OCI-M2 (cell line): Measurements from ENCODE around the gene LYRM2.

Experiments
- DNase-seq: peaks from one replicate; lab custom pipeline; 2025; ENCODE audit not compliant: unreplicated experiment; lab: John Stamatoyannopoulos, UW

The LYRM2 gene

GRCh38 chr6:89562093-89562973, 76.2 kb downstream of the LYRM2 start:
- DNase-seq: no peak

GRCh38 chr6:89559487-89559886, 79.1 kb downstream of the LYRM2 start:
- no peak for DNase-seq

- DNase-seq: no peak
Measured at GRCh38 chr6:89555806-89556205, 82.7 kb downstream of the LYRM2 start.

- no peak for DNase-seq
Measured at GRCh38 chr6:89555031-89555430, 83.5 kb downstream of the LYRM2 start.

GRCh38 chr6:89554106-89554505, 84.4 kb downstream of the LYRM2 start:
- DNase-seq: no peak

- DNase-seq: no peak
Measured at GRCh38 chr6:89553431-89553830, 85.1 kb downstream of the LYRM2 start.

- DNase-seq: no peak
Measured at GRCh38 chr6:89547281-89547680, 91.3 kb downstream of the LYRM2 start.

- DNase-seq: no peak
Measured at GRCh38 chr6:89542866-89543265, 95.7 kb downstream of the LYRM2 start.

GRCh38 chr6:89542081-89542857, 96.3 kb downstream of the LYRM2 start:
- no peak for DNase-seq

- DNase-seq: no peak
Measured at GRCh38 chr6:89539779-89540178, 98.8 kb downstream of the LYRM2 start.

GRCh38 chr6:89536231-89536630, 102.3 kb downstream of the LYRM2 start:
- DNase-seq: no peak

GRCh38 chr6:89530982-89531381, 107.6 kb downstream of the LYRM2 start:
- DNase-seq: no peak

GRCh38 chr6:89528866-89529265, 109.7 kb downstream of the LYRM2 start:
- no peak for DNase-seq

- DNase-seq: no peak
Measured at GRCh38 chr6:89527634-89528033, 110.9 kb downstream of the LYRM2 start.

- no peak for DNase-seq
Measured at GRCh38 chr6:89526563-89526869, 112.0 kb downstream of the LYRM2 start.

GRCh38 chr6:89525786-89526562, 112.6 kb downstream of the LYRM2 start:
- DNase-seq: no peak

- no peak for DNase-seq
Measured at GRCh38 chr6:89522778-89523177, 115.8 kb downstream of the LYRM2 start.

- no peak for DNase-seq
Measured at GRCh38 chr6:89520736-89521135, 117.8 kb downstream of the LYRM2 start.

GRCh38 chr6:89518352-89519055, 120.0 kb downstream of the LYRM2 start:
- DNase-seq: no peak
